GM23338 (cell line): Measurements from ENCODE around the gene RAPGEF4. TPM values are rescaled to one million over a fixed set of nuclear protein-coding genes. Genes with fewer than 3 reads are reported as not detected.

Experiments used
- ATAC-seq: fragments of 200-7000 bp; cut with Tn5 transposase; 3 replicates; pipeline ENCODE4 v1.9.1; 2020
- DNase-seq: peaks from one replicate; pipeline ENCODE4 v3.0.0-alpha.2; 2015; ENCODE audit warnings: low spot score
- H2AFZ ChIP-seq: fragments of 200-600 bp; sonication (generic); 2 replicates; pipeline ENCODE4 v1.8.0; 2016; ENCODE audit warnings: antibody characterized with exemption, mild to moderate bottlenecking, moderate library complexity
- H3F3A ChIP-seq: fragments of 200-600 bp; sonication (generic); replicated peaks from 2 replicates; pipeline ENCODE4 v1.8.0; 2017; ENCODE audit warnings: antibody characterized with exemption, mixed run types, low read depth
- H3K27ac ChIP-seq: fragments of 200-600 bp; sonication (generic); 2 replicates; pipeline ENCODE4 v1.6.1; 2016; ENCODE audit warnings: low read depth
- H3K27me3 ChIP-seq: fragments of 200-600 bp; sonication (generic); 2 replicates; pipeline ENCODE4 v1.8.0; 2016; ENCODE audit warnings: mild to moderate bottlenecking, mixed run types, moderate library complexity; ENCODE audit not compliant: insufficient read depth
- H3K36me3 ChIP-seq: fragments of 200-600 bp; sonication (generic); 2 replicates; pipeline ENCODE4 v1.8.0; 2016; ENCODE audit warnings: mild to moderate bottlenecking; ENCODE audit not compliant: insufficient read depth
- H3K4me1 ChIP-seq: fragments of 200-600 bp; sonication (generic); 2 replicates; pipeline ENCODE4 v1.8.0; 2016; ENCODE audit warnings: mild to moderate bottlenecking, moderate library complexity; ENCODE audit not compliant: insufficient read depth
- H3K4me2 ChIP-seq: fragments of 200-600 bp; sonication (generic); 2 replicates; pipeline ENCODE4 v1.7.1; 2017; ENCODE audit warnings: mixed run types
- H3K4me3 ChIP-seq: fragments of 200-600 bp; sonication (generic); 2 replicates; pipeline ENCODE4 v1.6.1; 2016; ENCODE audit warnings: mixed run types
- H3K79me2 ChIP-seq: fragments of 200-600 bp; sonication (generic); replicated peaks from 2 replicates; pipeline ENCODE4 v1.8.0; 2017; ENCODE audit warnings: mild to moderate bottlenecking; ENCODE audit not compliant: insufficient read depth
- H3K9me2 ChIP-seq: fragments of 200-600 bp; sonication (generic); 2 replicates; pipeline ENCODE4 v1.8.0; 2017; ENCODE audit not compliant: insufficient read depth
- H4K20me1 ChIP-seq: fragments of 200-600 bp; sonication (generic); replicated peaks from 2 replicates; pipeline ENCODE4 v1.8.0; 2017; ENCODE audit warnings: mild to moderate bottlenecking; ENCODE audit not compliant: insufficient read depth
- H3K27ac Mint-ChIP-seq: 2 replicates; pipeline ENCODE4 v1.8.0; 2020; ENCODE audit warnings: inconsistent platforms, mild to moderate bottlenecking, moderate library complexity, mixed read lengths
- H3K27me3 Mint-ChIP-seq: 3 replicates; pipeline ENCODE4 v1.8.0; 2022; ENCODE audit warnings: low read depth, mild to moderate bottlenecking, moderate library complexity, mixed read lengths, inconsistent platforms; ENCODE audit not compliant: insufficient read depth, poor library complexity
- H3K36me3 Mint-ChIP-seq: 3 replicates; pipeline ENCODE4 v1.8.0; 2021; ENCODE audit warnings: low read depth, mild to moderate bottlenecking, inconsistent platforms, moderate library complexity, mixed read lengths
- H3K4me1 Mint-ChIP-seq: 3 replicates; pipeline ENCODE4 v1.8.0; 2020; ENCODE audit warnings: mild to moderate bottlenecking, inconsistent platforms, mixed read lengths
- H3K4me3 Mint-ChIP-seq: 3 replicates; pipeline ENCODE4 v1.8.0; 2021; ENCODE audit warnings: moderate library complexity, mild to moderate bottlenecking, inconsistent platforms, mixed read lengths
- H3K9me3 Mint-ChIP-seq: 3 replicates; pipeline ENCODE4 v1.8.0; 2020; ENCODE audit warnings: moderate library complexity, mild to moderate bottlenecking, inconsistent platforms, mixed read lengths
- CREB1 ChIP-seq: fragments of 250-450 bp; sonication (Bioruptor Pico); IDR thresholded peaks from 2 replicates; pipeline ENCODE4 v1.5.0; 2020; ENCODE audit warnings: low read depth, mild to moderate bottlenecking, moderate library complexity
- CTCF ChIP-seq, 2 experiments: fragments of 200-600 bp in 1 of 2; sonication (generic) in 1 of 2; conservative IDR thresholded peaks; 2 replicates each; pipeline versions ENCODE4 v1.5.1 to v1.6.1; 2016 to 2017; ENCODE audit warnings: antibody characterized with exemption in 2 of 2, low read depth in 2 of 2, mild to moderate bottlenecking in 2 of 2, moderate library complexity in 1 of 2
- ETS1 ChIP-seq: IDR thresholded peaks from 2 replicates; pipeline ENCODE4 v1.6.1; 2016; ENCODE audit warnings: antibody characterized with exemption
- EZH2 ChIP-seq: fragments of 200-600 bp; sonication (generic); IDR thresholded peaks from one replicate; pipeline ENCODE4 v1.8.0; 2017; ENCODE audit warnings: antibody characterized with exemption, mild to moderate bottlenecking, low read depth; ENCODE audit not compliant: unreplicated experiment
- EZH2phosphoT487 ChIP-seq: fragments of 200-600 bp; sonication (generic); IDR thresholded peaks from one replicate; pipeline ENCODE4 v1.8.1; 2018; ENCODE audit warnings: antibody characterized with exemption; ENCODE audit not compliant: unreplicated experiment
- JUNB ChIP-seq: IDR thresholded peaks from one replicate; pipeline ENCODE4 v1.6.1; 2016; ENCODE audit warnings: antibody characterized with exemption; ENCODE audit not compliant: unreplicated experiment
- NANOG ChIP-seq: IDR thresholded peaks from 2 replicates; pipeline ENCODE4 v1.6.1; 2016; ENCODE audit warnings: antibody characterized with exemption, borderline replicate concordance
- REST ChIP-seq: IDR thresholded peaks from one replicate; pipeline ENCODE4 v1.6.1; 2018; ENCODE audit warnings: antibody characterized with exemption; ENCODE audit not compliant: unreplicated experiment
- STAT1 ChIP-seq: IDR thresholded peaks from one replicate; pipeline ENCODE4 v1.6.1; 2016; ENCODE audit warnings: antibody characterized with exemption; ENCODE audit not compliant: unreplicated experiment
- ZNF114 ChIP-seq: fragments of 250-450 bp; sonication (Bioruptor Pico); IDR thresholded peaks from 2 replicates; pipeline ENCODE4 v1.5.0; 2020; ENCODE audit warnings: mild to moderate bottlenecking, moderate library complexity
- ZNF331 ChIP-seq: fragments of 250-450 bp; sonication (Bioruptor Pico); IDR thresholded peaks from 2 replicates; pipeline ENCODE4 v1.5.0; 2020; ENCODE audit warnings: low read depth, mild to moderate bottlenecking, moderate library complexity
- polyA plus RNA-seq: library from polyadenylated mRNA; unstranded; fragments of >200 nt; fragmentation: Nextera tagmentation; extraction: Ambion mirVana; gene quantifications from 2 replicates; pipeline ENCODE4 v1.2.1, GENCODE V29; 2016
- total RNA-seq: library from RNA; depleted of rRNA; stranded (reverse); fragments of >200 nt; shearing (Covaris generic); gene quantifications from 2 replicates; pipeline ENCODE4 v1.2.3, GENCODE V29; 2014

RAPGEF4 gene
- total and polyA plus RNA-seq, 2 experiments from 2014 or later: 1.7 to 4.7 TPM

- no peak for TF ChIP-seq REST
- TF ChIP-seq EZH2: no peak
- no peak for TF ChIP-seq STAT1
- no peak for TF ChIP-seq EZH2phosphoT487
These were observed 226.4 kb downstream of the RAPGEF4 start (continued) for GRCh38 chr2:172962082-172962481.

- Histone ChIP-seq H3K79me2 (no peaks in the 10 kb centered on the region), H3F3A (no peaks in the 10 kb centered on the region), H3K4me2 (no peak overlapping the region), H3K36me3 (no peaks in the 10 kb centered on the region), H3K27me3 (no peaks in the 10 kb centered on the region), H2AFZ (no peak overlapping the region), H3K4me3 (no peak overlapping the region), H3K4me1 (peaks cover 2% of the 10 kb centered on the region; the same call in 1 of the 2 replicates), H3K9me2 (0 out of 2 replicates have a peak, but pooled peaks cover 3% of the 10 kb centered on the region), H4K20me1 (no peaks in the 10 kb centered on the region), H3K27ac (no peak overlapping the region)
- DNase-seq (no peak), ATAC-seq (no peak)
- no peak overlapping the region for H3K4me3 Mint-ChIP-seq
- peaks cover 11% of the 10 kb centered on the region for H3K4me1 Mint-ChIP-seq
- H3K9me3 Mint-ChIP-seq: no peaks in the 10 kb centered on the region
- no peak overlapping the region for H3K27ac Mint-ChIP-seq
- peaks cover 3% of the 10 kb centered on the region for H3K27me3 Mint-ChIP-seq
- H3K36me3 Mint-ChIP-seq: no peaks in the 10 kb centered on the region
- TF ChIP-seq STAT1: no peak
- no peak for TF ChIP-seq ZNF114 (CRISPR knock-in tag)
- TF ChIP-seq ZNF331 (CRISPR knock-in tag): no peak
- TF ChIP-seq CREB1: no peak
- no peak for TF ChIP-seq REST
- TF ChIP-seq CTCF (conservative IDR thresholded peaks at IDR 0.05; ENCODE audit: low read depth in 2 of 2): no peak
- no peak for TF ChIP-seq NANOG
- TF ChIP-seq JUNB: no peak
- no peak for TF ChIP-seq ETS1
These were observed 227.2 kb downstream of the RAPGEF4 start for GRCh38 chr2:172962824-172963223.
